H9 (cell line): ENCODE measurements around the gene AVL9. TPM values are rescaled to one million over a fixed set of nuclear protein-coding genes. Genes with fewer than 3 reads are reported as not detected.

Experiments used
- DNase-seq: peaks from one replicate; pipeline ENCODE4 v3.0.0-alpha.2; 2017
- H2AFZ ChIP-seq: one replicate; pipeline ENCODE4 v1.6.1; 2013; ENCODE audit warnings: mild to moderate bottlenecking, low read length, control low read depth, moderate library complexity
- H2AK5ac ChIP-seq: 2 replicates; pipeline ENCODE4 v1.6.1; 2013; ENCODE audit warnings: low read length, control low read depth, mixed read lengths; ENCODE audit not compliant: insufficient read length
- H2BK120ac ChIP-seq: one replicate; pipeline ENCODE4 v1.6.1; 2013; ENCODE audit warnings: low read depth, mild to moderate bottlenecking, low read length, control low read depth, inconsistent platforms; ENCODE audit not compliant: poor library complexity, severe bottlenecking
- H2BK12ac ChIP-seq: 2 replicates; pipeline ENCODE4 v1.6.1; 2013; ENCODE audit warnings: low read length, control low read depth, mixed read lengths, low read depth; ENCODE audit not compliant: insufficient read length
- H2BK15ac ChIP-seq: 2 replicates; pipeline ENCODE4 v1.6.1; 2013; ENCODE audit warnings: low read depth, low read length, control low read depth
- H2BK20ac ChIP-seq: one replicate; pipeline ENCODE4 v1.6.1; 2013; ENCODE audit warnings: low read depth, mild to moderate bottlenecking, low read length, control low read depth, inconsistent platforms; ENCODE audit not compliant: poor library complexity, severe bottlenecking
- H2BK5ac ChIP-seq: 2 replicates; pipeline ENCODE4 v1.6.1; 2013; ENCODE audit warnings: low read length, control low read depth, mixed read lengths; ENCODE audit not compliant: insufficient read length
- H3K14ac ChIP-seq: 2 replicates; pipeline ENCODE4 v1.6.1; 2013; ENCODE audit warnings: low read length, control low read depth; ENCODE audit not compliant: insufficient read depth
- H3K18ac ChIP-seq: 2 replicates; pipeline ENCODE4 v1.6.1; 2013; ENCODE audit warnings: low read depth, mild to moderate bottlenecking, mixed read lengths, low read length, control low read depth; ENCODE audit not compliant: insufficient read length
- H3K23ac ChIP-seq: 2 replicates; pipeline ENCODE4 v1.6.1; 2013; ENCODE audit warnings: low read length, control low read depth, mixed read lengths, low read depth; ENCODE audit not compliant: insufficient read length
- H3K23me2 ChIP-seq: 2 replicates; pipeline ENCODE4 v1.6.1; 2013; ENCODE audit warnings: low read depth, mild to moderate bottlenecking, mixed read lengths, low read length, control low read depth; ENCODE audit not compliant: insufficient read length, poor library complexity, severe bottlenecking
- H3K27ac ChIP-seq: 2 replicates; pipeline ENCODE4 v1.5.1; 2013; ENCODE audit warnings: low read length, control low read depth, mixed read lengths, low read depth; ENCODE audit not compliant: insufficient read length
- H3K27me3 ChIP-seq: 2 replicates; pipeline ENCODE4 v1.6.1; 2013; ENCODE audit warnings: low read length, control low read depth, inconsistent platforms; ENCODE audit not compliant: insufficient read depth
- H3K4ac ChIP-seq: 2 replicates; pipeline ENCODE4 v1.6.1; 2013; ENCODE audit warnings: low read depth, mild to moderate bottlenecking, control low read depth, inconsistent platforms, low read length, moderate library complexity
- H3K4me1 ChIP-seq: 2 replicates; pipeline ENCODE4 v1.6.1; 2013; ENCODE audit warnings: low read length, control low read depth, inconsistent platforms; ENCODE audit not compliant: insufficient read depth
- H3K4me2 ChIP-seq: 2 replicates; pipeline ENCODE4 v1.6.1; 2013; ENCODE audit warnings: low read length, control low read depth, mixed read lengths; ENCODE audit not compliant: insufficient read length, insufficient read depth
- H3K56ac ChIP-seq: 2 replicates; pipeline ENCODE4 v1.6.1; 2013; ENCODE audit warnings: low read depth, mild to moderate bottlenecking, mixed read lengths, low read length, control low read depth; ENCODE audit not compliant: insufficient read length
- H3K79me1 ChIP-seq: 2 replicates; pipeline ENCODE4 v1.6.1; 2013; ENCODE audit warnings: low read depth, mild to moderate bottlenecking, moderate library complexity, low read length, control low read depth, inconsistent platforms; ENCODE audit not compliant: insufficient read depth, poor library complexity, severe bottlenecking
- H3K79me2 ChIP-seq: 2 replicates; pipeline ENCODE4 v1.6.1; 2013; ENCODE audit warnings: low read length, control low read depth, inconsistent platforms; ENCODE audit not compliant: insufficient read depth
- H3K9ac ChIP-seq: 2 replicates; pipeline ENCODE4 v1.6.1; 2013; ENCODE audit warnings: low read length, control low read depth, mixed read lengths; ENCODE audit not compliant: insufficient read length; ENCODE audit errors: extremely low read depth
- H3K9me3 ChIP-seq: one replicate; pipeline ENCODE4 v1.6.1; 2013; ENCODE audit warnings: low read depth, low read length, inconsistent platforms; ENCODE audit not compliant: control insufficient read depth
- H3T11ph ChIP-seq: one replicate; pipeline ENCODE4 v1.6.1; 2013; ENCODE audit warnings: mild to moderate bottlenecking, low read length, control low read depth, inconsistent platforms
- H4K20me1 ChIP-seq: one replicate; pipeline ENCODE4 v1.6.1; 2013; ENCODE audit not compliant: control insufficient read depth, insufficient read length, insufficient read depth
- H4K5ac ChIP-seq: 2 replicates; pipeline ENCODE4 v1.6.1; 2013; ENCODE audit warnings: low read depth, mild to moderate bottlenecking, mixed read lengths, low read length, control low read depth; ENCODE audit not compliant: insufficient read length
- H4K8ac ChIP-seq: replicated peaks from 2 replicates; pipeline ENCODE4 v1.6.1; 2013; ENCODE audit warnings: low read length, control low read depth, mixed read lengths, low read depth; ENCODE audit not compliant: insufficient read length
- H4K91ac ChIP-seq: 2 replicates; pipeline ENCODE4 v1.6.1; 2013; ENCODE audit warnings: low read depth, mild to moderate bottlenecking, moderate library complexity, mixed read lengths, low read length, control low read depth; ENCODE audit not compliant: insufficient read length
- H3K27ac Mint-ChIP-seq, 3 experiments: 2 replicates in 2 of 3; 3 replicates in 1 of 3; pipeline ENCODE4 v1.8.0; 2020 to 2021; ENCODE audit warnings: mixed read lengths in 3 of 3, mild to moderate bottlenecking in 1 of 3, moderate library complexity in 1 of 3
- H3K27me3 Mint-ChIP-seq: 2 replicates; pipeline ENCODE4 v1.8.0; 2021; ENCODE audit warnings: low read depth, mild to moderate bottlenecking, moderate library complexity, mixed read lengths
- H3K36me3 Mint-ChIP-seq, 3 experiments: 2 replicates in 2 of 3; 3 replicates in 1 of 3; pipeline ENCODE4 v1.8.0; 2020 to 2021; ENCODE audit warnings: low read depth in 3 of 3, mixed read lengths in 3 of 3; ENCODE audit not compliant: insufficient read depth in 1 of 3
- H3K4me1 Mint-ChIP-seq, 2 experiments: 2 replicates each; pipeline ENCODE4 v1.8.0; 2020; ENCODE audit warnings: mixed read lengths in 2 of 2
- H3K4me3 Mint-ChIP-seq, 2 experiments: 2 replicates in 1 of 2; 3 replicates in 1 of 2; pipeline ENCODE4 v1.8.0; 2020 to 2021; ENCODE audit warnings: mild to moderate bottlenecking in 2 of 2, mixed read lengths in 2 of 2, moderate library complexity in 1 of 2
- H3K9me3 Mint-ChIP-seq, 2 experiments: 2 replicates in 1 of 2; 3 replicates in 1 of 2; pipeline ENCODE4 v1.8.0; 2020; ENCODE audit warnings: mild to moderate bottlenecking in 2 of 2, mixed read lengths in 2 of 2, moderate library complexity in 1 of 2
- CTCF ChIP-seq: fragments of 200-600 bp; sonication (generic); conservative IDR thresholded peaks from 3 replicates; pipeline ENCODE4 v1.8.0; 2021; ENCODE audit warnings: antibody characterized with exemption, mild to moderate bottlenecking
- WGBS: extraction: QIAGEN DNeasy Blood & Tissue Kit; methylation state at CpG from one replicate; pipeline ENCODE4 v1.1.7; 2013; ENCODE audit warnings: missing lambda C conversion rate, low lambda C conversion rate, mixed read lengths; ENCODE audit not compliant: insufficient read length; ENCODE audit errors: extremely low coverage; 5-methylcytosine and 5-hydroxymethylcytosine counted together
- total RNA-seq: library from RNA; stranded (reverse); gene quantifications from 2 replicates; pipeline ENCODE4 v1.2.1, GENCODE V29; 2021

The AVL9 gene
- total RNA-seq, 1 experiment from 2014 or later = 38.7 TPM

- no peak for TF ChIP-seq CTCF
- no peak overlapping the region for H3K9ac ChIP-seq
- H3K4me2 ChIP-seq = no peak overlapping the region
- H3K27me3 ChIP-seq = no peaks in the 10 kb centered on the region
- H2BK12ac ChIP-seq = no peak overlapping the region
- no peak overlapping the region for H3K56ac ChIP-seq
- H4K5ac ChIP-seq = no peak overlapping the region
- Mint-ChIP-seq H3K4me3 (no peak overlapping the region), H3K4me1 (peaks cover 14 to 15% of the 10 kb centered on the region in 2 experiments), H3K9me3 (no peaks in the 10 kb centered on the region), H3K36me3 (peaks cover 34 to 75% (median 61%) of the 10 kb centered on the region in 3 experiments), H3K27me3 (no peaks in the 10 kb centered on the region), H3K27ac (no peak overlapping the region; a peak in 1 of 7 replicates)
- peaks cover 4% of the 10 kb centered on the region; the same call in 1 of the 2 replicates for H3K4me1 ChIP-seq
- no peak overlapping the region for H3K23ac ChIP-seq
- no peaks in the 10 kb centered on the region for H4K20me1 ChIP-seq
- H4K8ac ChIP-seq = no peak overlapping the region
- H3K79me1 ChIP-seq = no peaks in the 10 kb centered on the region
- WGBS = no CpG with 5 or more reads among the region's 3 CpGs
- H2BK5ac ChIP-seq = no peak overlapping the region
- no peak overlapping the region for H3K18ac ChIP-seq
- H2AK5ac ChIP-seq = no peak overlapping the region
- H3K4ac ChIP-seq = no peak overlapping the region
- DNase-seq = no peak
- no peaks in the 10 kb centered on the region for H3K79me2 ChIP-seq
- H2BK120ac ChIP-seq = no peak overlapping the region
- H4K91ac ChIP-seq = no peak overlapping the region
- H2BK15ac ChIP-seq = no peak overlapping the region
- H3T11ph ChIP-seq = no peak overlapping the region
- no peaks in the 10 kb centered on the region for H3K23me2 ChIP-seq
- no peak overlapping the region for H2AFZ ChIP-seq
- H2BK20ac ChIP-seq = no peak overlapping the region
- H3K9me3 ChIP-seq = no peaks in the 10 kb centered on the region
- H3K27ac ChIP-seq = no peak overlapping the region
- no peak overlapping the region for H3K14ac ChIP-seq
Observed at GRCh38 chr7:32582036-32582435, 86.7 kb downstream of the AVL9 start.
